Left lung (tissue), 10 donors: ENCODE measurements around the gene ITPK1. TPM values are rescaled to one million over a fixed set of nuclear protein-coding genes. Genes with fewer than 3 reads are reported as not detected.

Source experiments
- ATAC-seq: fragments of 200-7000 bp; cut with Tn5 transposase; one replicate; pipeline ENCODE4 v1.9.1; 2020; ENCODE audit warnings: moderate library complexity
- DNase-seq, 4 donors: peaks; one replicate each; pipeline ENCODE4 v3.0.0-alpha.2; 2013 to 2020
- H3K27ac ChIP-seq, 2 donors: fragments of 200-600 bp; sonication (generic) in 1 of 2; one replicate each; pipeline versions ENCODE4 v1.5.0 to v1.8.0; 2020 to 2021
- H3K27me3 ChIP-seq, 2 donors: fragments of 200-600 bp; sonication (generic) in 1 of 2; one replicate each; pipeline versions ENCODE4 v1.5.0 to v1.8.0; 2020 to 2021
- H3K36me3 ChIP-seq, 2 donors: fragments of 200-600 bp; sonication (generic) in 1 of 2; one replicate each; pipeline versions ENCODE4 v1.5.0 to v1.8.0; 2020 to 2021
- H3K4me1 ChIP-seq, 2 donors: fragments of 200-600 bp; one replicate each; pipeline ENCODE4 v1.8.0; 2021
- H3K4me3 ChIP-seq, 2 donors: fragments of 200-600 bp; sonication (generic) in 1 of 2; one replicate each; pipeline versions ENCODE4 v1.5.0 to v1.8.0; 2020 to 2021; ENCODE audit warnings: mild to moderate bottlenecking in 1 of 2
- H3K9me3 ChIP-seq, 2 donors: fragments of 200-600 bp; sonication (generic) in 1 of 2; one replicate each; pipeline versions ENCODE4 v1.5.0 to v1.8.0; 2020 to 2021
- intact Hi-C, 2 donors: fragments of 100-400 bp; cut with DNase I; formaldehyde crosslinking; loops; one replicate each; pipeline versions ENCODE4 v1.11.2 to v1.14.2; 2022
- polyA plus RNA-seq, 6 donors: library from polyadenylated mRNA; unstranded; fragments of 120-200 nt; gene quantifications; one replicate each; pipeline ENCODE4 v1.2.1, GENCODE V29; 2013; ENCODE audit not compliant: insufficient read length in 6 of 6
- total RNA-seq, 2 donors: library from RNA; stranded (reverse); fragmentation: NEBNext Ultra II Directional; extraction: Animal tissue kit (Norgen Biotek cat#: 25700); gene quantifications; one replicate each; pipeline ENCODE4 v1.2.1, GENCODE V29; 2021
- TF ChIP-seq, protein P1 (sequence below), 2 donors: fragments of 200-600 bp; sonication (generic) in 1 of 2; IDR thresholded peaks; one replicate each; pipeline versions ENCODE4 v1.5.0 to v1.8.0; 2021; ENCODE audit warnings: antibody characterized with exemption in 2 of 2
- donor health status: DM: no; HTN: yes; CAD: no.
- donor health status: DM: no; HTN: no; CAD: no.

The ITPK1 gene
- total and polyA plus RNA-seq, 8 donors = 18.1 to 108 (median 20.8) TPM

DNA sequence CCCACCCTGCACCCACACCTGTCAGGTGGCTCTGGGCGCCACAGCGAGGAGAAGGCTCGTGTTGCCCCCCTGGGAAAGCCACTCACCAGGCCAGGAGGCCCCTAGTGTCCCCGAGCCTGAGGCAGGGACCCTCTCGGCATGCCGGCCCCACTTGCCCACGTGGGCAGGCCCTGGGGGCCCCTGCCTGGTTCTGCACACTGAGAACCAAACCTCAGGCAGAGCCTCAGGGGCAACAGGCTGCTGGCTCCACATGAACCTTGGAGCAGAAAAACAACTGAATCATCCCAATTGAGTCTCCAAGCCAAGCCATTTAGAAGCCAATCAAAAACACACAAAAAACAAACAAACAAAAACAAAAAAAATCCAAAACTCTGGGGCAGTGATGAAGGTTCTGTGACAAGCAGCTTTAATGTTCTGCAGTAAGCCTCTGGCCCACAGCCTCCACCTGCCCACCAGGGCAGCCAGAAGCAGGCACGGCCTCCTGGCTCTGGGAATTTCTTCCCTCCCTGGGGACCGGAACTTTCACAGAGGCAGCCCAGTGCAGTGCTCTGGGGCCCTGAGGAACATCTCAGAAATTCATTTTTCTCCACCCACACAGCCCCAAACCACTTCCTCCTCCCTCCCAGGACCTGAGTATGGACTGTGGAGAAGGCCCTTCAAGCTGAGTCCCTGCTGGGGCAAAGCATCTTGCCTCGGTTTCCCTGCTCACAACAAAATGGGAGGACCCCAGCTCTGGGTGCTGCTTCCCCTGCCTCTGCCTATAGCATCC, 102.6 kb downstream of the ITPK1 start:
- Histone ChIP-seq H3K4me1 (peaks cover 4 to 43% of the 10 kb centered on the region in 2 donors), H3K27me3 (no peaks in the 10 kb centered on the region), H3K27ac (no peak overlapping the region), H3K9me3 (no peaks in the 10 kb centered on the region), H3K4me3 (no peak overlapping the region), H3K36me3 (peaks cover 0 to 20% of the 10 kb centered on the region in 2 donors)
- DNase-seq (peak in 1 of 4 donors; percentile 45), ATAC-seq (peak; percentile 58)
- intact Hi-C loops = no loop called here
- TF ChIP-seq, protein P1, sequence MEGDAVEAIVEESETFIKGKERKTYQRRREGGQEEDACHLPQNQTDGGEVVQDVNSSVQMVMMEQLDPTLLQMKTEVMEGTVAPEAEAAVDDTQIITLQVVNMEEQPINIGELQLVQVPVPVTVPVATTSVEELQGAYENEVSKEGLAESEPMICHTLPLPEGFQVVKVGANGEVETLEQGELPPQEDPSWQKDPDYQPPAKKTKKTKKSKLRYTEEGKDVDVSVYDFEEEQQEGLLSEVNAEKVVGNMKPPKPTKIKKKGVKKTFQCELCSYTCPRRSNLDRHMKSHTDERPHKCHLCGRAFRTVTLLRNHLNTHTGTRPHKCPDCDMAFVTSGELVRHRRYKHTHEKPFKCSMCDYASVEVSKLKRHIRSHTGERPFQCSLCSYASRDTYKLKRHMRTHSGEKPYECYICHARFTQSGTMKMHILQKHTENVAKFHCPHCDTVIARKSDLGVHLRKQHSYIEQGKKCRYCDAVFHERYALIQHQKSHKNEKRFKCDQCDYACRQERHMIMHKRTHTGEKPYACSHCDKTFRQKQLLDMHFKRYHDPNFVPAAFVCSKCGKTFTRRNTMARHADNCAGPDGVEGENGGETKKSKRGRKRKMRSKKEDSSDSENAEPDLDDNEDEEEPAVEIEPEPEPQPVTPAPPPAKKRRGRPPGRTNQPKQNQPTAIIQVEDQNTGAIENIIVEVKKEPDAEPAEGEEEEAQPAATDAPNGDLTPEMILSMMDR (IDR thresholded peaks at IDR 0.05) = no peak

DNA sequence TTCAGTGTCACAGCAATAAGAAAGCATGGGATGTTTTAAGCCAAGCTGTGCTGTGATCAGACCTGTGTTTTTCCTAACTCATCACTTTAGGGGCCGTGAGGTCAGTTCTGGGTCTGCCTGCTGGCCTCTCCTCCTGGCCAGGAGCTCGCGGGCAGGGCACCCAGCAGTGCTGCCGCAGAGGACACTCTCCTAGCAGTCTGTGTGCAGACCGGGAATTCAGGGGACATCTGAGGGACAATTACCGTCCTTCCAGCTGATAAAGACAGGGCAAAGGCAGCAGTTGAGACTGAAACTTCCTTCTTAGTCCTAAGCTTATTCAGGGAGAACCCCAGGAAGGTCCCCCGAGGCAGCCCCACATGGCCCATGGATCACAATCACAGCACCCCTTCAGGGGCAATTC, 103.2 kb downstream of the ITPK1 start:
- intact Hi-C loops = no loop called here
- TF ChIP-seq, protein P1 (IDR thresholded peaks at IDR 0.05) = no peak
- Histone ChIP-seq H3K27ac (no peak overlapping the region), H3K4me3 (no peak overlapping the region), H3K27me3 (no peaks in the 10 kb centered on the region), H3K36me3 (peaks cover 0 to 20% of the 10 kb centered on the region in 2 donors), H3K4me1 (peaks cover 4 to 49% of the 10 kb centered on the region in 2 donors), H3K9me3 (no peaks in the 10 kb centered on the region)
- ATAC-seq = no peak
- no peak for DNase-seq

DNA sequence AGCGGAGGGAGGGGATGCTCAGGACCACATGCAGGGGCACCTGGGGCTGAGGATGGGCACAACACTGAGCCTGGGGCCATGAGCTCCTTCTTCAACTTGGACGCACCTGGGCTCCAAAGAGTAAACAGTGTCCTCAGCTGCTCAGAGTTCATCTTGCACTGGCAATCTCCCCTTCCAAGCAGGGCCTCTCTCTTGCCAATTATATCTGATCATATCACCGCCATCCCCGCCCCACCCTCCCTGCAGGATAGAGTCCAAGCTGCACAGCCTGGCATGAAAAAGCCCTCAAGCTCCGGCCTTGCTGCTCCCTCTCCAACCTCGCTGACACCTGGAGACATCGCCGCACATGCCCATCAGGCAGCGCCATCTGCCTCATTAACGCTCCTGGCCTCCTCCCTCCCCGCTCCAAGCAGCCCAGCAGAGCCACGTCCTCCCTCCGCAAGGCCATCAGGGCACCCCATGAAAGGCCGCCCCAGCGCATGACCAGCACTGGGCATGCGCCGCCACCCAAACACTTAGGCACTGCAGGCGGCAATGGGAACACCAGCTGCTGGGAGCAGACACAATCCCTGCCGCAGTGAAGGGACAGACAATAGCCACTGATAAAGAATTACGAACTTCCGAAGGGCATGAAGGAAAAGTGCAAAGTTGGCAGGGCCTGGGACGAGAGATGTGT, 103.9 kb downstream of the ITPK1 start:
- DNase-seq = no peak
- intact Hi-C loops = no loop called here
- no peak overlapping the region for H3K4me3 ChIP-seq
- peaks cover 0 to 20% of the 10 kb centered on the region in 2 donors for H3K36me3 ChIP-seq
- peaks cover 4 to 56% of the 10 kb centered on the region in 2 donors for H3K4me1 ChIP-seq
- no peaks in the 10 kb centered on the region for H3K9me3 ChIP-seq
- H3K27ac ChIP-seq = no peak overlapping the region
- H3K27me3 ChIP-seq = no peaks in the 10 kb centered on the region
- TF ChIP-seq, protein P1 (IDR thresholded peaks at IDR 0.05) = no peak
- no peak for ATAC-seq

DNA sequence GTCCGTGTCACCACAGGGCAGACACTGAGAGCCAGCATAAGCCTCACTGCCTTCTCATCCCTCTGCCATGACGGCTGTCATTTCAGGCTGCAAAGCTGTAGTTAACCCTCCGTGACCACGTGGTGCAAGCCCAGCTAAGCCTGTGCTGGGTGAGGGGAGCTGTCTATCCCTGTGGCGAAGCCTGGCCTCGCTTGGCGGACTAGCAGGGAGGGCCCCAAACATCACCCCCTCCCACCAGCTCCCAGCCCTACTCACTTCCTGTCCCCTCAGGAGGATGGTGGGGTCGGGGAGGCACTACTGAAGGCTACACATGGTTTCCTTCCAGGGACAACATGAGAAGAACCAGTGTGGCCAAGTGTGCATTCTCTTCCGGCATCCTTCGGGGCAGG, 104.6 kb downstream of the ITPK1 start:
- intact Hi-C loops = no loop called here
- Histone ChIP-seq H3K9me3 (no peaks in the 10 kb centered on the region), H3K36me3 (peaks cover 0 to 15% of the 10 kb centered on the region in 2 donors), H3K27ac (no peak overlapping the region), H3K4me3 (no peak overlapping the region), H3K27me3 (no peaks in the 10 kb centered on the region), H3K4me1 (peaks cover 4 to 59% of the 10 kb centered on the region in 2 donors)
- DNase-seq (no peak), ATAC-seq (no peak)
- TF ChIP-seq, protein P1 (IDR thresholded peaks at IDR 0.05) = no peak

DNA sequence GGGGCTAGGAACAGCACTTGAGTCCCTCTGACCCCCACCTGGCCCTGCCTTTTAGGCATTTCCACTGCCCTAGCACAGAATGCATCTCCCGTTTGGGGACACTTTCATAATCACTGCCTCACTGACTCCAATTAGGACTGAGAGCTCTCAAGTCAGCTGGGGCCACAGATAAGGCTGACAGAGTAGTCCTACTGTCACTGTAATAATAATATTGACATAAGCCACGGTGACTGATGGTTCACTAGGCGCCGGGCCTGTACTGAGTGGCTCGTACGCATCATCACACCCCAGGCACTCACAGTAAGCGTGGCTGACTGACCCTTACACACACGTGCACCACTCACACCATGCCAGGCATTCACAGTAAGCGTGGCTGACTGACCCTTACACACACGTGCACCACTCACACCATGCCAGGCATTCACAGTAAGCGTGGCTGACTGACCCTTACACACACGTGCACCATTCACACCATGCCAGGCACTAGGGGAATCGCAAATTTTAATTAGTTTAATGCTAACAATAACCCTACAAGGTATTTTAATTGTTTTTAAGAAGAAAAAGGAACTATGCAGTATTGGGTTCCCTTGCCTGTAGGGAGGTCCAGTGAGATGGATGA, 105.1 kb downstream of the ITPK1 start:
- no peak for DNase-seq
- Histone ChIP-seq H3K4me3 (no peak overlapping the region), H3K36me3 (peaks cover 0 to 10% of the 10 kb centered on the region in 2 donors), H3K27me3 (no peaks in the 10 kb centered on the region), H3K4me1 (peaks cover 4 to 59% of the 10 kb centered on the region in 2 donors), H3K27ac (no peak overlapping the region), H3K9me3 (no peaks in the 10 kb centered on the region)
- intact Hi-C loops = no loop called here
- no peak for ATAC-seq
- TF ChIP-seq, protein P1 (IDR thresholded peaks at IDR 0.05) = no peak
